NB4 (cell line): ENCODE data around the gene ZNF775.

Experiments
- MYC ChIP-seq: IDR thresholded peaks from 2 replicates; pipeline ENCODE4 v1.6.1; 2011; ENCODE audit warnings: low read depth, low read length
- POLR2A ChIP-seq: IDR thresholded peaks from 2 replicates; pipeline ENCODE4 v1.6.1; 2011; ENCODE audit warnings: mild to moderate bottlenecking; ENCODE audit not compliant: insufficient read length; ENCODE audit errors: extremely low read depth
- TF ChIP-seq, protein P1 (sequence below): IDR thresholded peaks from one replicate; pipeline ENCODE4 v1.5.1; 2012; ENCODE audit warnings: low read depth, low read length

DNA sequence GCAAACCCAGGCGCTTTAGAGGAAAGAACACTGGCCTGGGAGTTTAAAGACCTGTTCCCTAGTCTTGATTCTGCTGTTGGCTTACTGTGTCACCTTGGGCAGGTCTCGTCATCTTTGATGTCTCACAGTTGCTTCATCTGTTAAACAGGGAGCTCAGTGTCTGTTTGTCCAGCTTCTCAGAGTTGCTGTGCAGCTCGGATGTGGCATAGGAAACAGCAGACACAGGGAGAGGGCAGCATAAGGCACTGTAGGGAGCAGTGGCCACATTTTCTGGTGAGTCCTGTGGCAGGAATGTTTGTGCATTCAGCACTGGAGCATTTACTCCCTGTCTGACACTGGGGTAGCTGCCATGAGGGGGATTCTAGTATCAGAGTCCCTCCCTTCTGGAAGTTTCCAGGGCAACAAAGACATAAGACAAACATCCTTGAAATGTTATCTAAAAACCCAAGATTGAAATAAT is 8.5 kb upstream of the ZNF775 start:
- no peak for TF ChIP-seq MYC
- TF ChIP-seq, protein P1, sequence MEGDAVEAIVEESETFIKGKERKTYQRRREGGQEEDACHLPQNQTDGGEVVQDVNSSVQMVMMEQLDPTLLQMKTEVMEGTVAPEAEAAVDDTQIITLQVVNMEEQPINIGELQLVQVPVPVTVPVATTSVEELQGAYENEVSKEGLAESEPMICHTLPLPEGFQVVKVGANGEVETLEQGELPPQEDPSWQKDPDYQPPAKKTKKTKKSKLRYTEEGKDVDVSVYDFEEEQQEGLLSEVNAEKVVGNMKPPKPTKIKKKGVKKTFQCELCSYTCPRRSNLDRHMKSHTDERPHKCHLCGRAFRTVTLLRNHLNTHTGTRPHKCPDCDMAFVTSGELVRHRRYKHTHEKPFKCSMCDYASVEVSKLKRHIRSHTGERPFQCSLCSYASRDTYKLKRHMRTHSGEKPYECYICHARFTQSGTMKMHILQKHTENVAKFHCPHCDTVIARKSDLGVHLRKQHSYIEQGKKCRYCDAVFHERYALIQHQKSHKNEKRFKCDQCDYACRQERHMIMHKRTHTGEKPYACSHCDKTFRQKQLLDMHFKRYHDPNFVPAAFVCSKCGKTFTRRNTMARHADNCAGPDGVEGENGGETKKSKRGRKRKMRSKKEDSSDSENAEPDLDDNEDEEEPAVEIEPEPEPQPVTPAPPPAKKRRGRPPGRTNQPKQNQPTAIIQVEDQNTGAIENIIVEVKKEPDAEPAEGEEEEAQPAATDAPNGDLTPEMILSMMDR, result no peak
- TF ChIP-seq POLR2A, result no peak
